NCI-H524 (cell line): ENCODE data around the gene TCEA3.
"Not testable (repeated sequence)": the region's sequence is repeated elsewhere in the genome, so short reads cannot be mapped to it uniquely, and the experiment has no call there.

Source experiments
- DNase-seq, 2 experiments: peaks; one replicate each; lab custom pipeline; 2025; lab: John Stamatoyannopoulos, UW

TCEA3 gene

GRCh38 chr1:23392125-23392855, 32.3 kb downstream of the TCEA3 start:
- DNase-seq = no peak

- DNase-seq = no peak
Measured at GRCh38 chr1:23389837-23390321, 34.7 kb downstream of the TCEA3 start.

- no peak for DNase-seq
Measured at GRCh38 chr1:23387494-23387893, 37.1 kb downstream of the TCEA3 start.

- DNase-seq = no peak
Measured at GRCh38 chr1:23385119-23385621, 39.4 kb downstream of the TCEA3 start.

GRCh38 chr1:23384312-23385058, 40.1 kb downstream of the TCEA3 start:
- no peak for DNase-seq

GRCh38 chr1:23383577-23384311, 40.8 kb downstream of the TCEA3 start:
- no peak for DNase-seq

GRCh38 chr1:23381233-23381885, 43.2 kb downstream of the TCEA3 start:
- no peak for DNase-seq

- no peak for DNase-seq
Measured at GRCh38 chr1:23380719-23381118, 43.8 kb downstream of the TCEA3 start.

GRCh38 chr1:23380236-23380635, 44.3 kb downstream of the TCEA3 start:
- DNase-seq = not testable (repeated sequence)

GRCh38 chr1:23376890-23377811, 47.4 kb downstream of the TCEA3 start:
- no peak for DNase-seq

- DNase-seq = not testable (repeated sequence)
Measured at GRCh38 chr1:23374079-23374735, 50.3 kb downstream of the TCEA3 start.

GRCh38 chr1:23371987-23372880, 52.3 kb downstream of the TCEA3 start:
- peak in 1 of 2 experiments; percentile 32 for DNase-seq

- DNase-seq = peak in 1 of 2 experiments; percentile 24
Measured at GRCh38 chr1:23370709-23371584, 53.6 kb downstream of the TCEA3 start.

GRCh38 chr1:23370330-23370708, 54.2 kb downstream of the TCEA3 start:
- peak in 1 of 2 experiments; percentile 15 for DNase-seq

- DNase-seq = peak; percentile 75 to 90
Measured at GRCh38 chr1:23369335-23370013, 55.1 kb downstream of the TCEA3 start, which contains the start of gene ZNF436. TSS of gene ZNF436 (minus strand) at chr1:23369836. CDS start at chr1:23368005, 1,831 bp downstream.

- peak; percentile 88 to 95 for DNase-seq
Measured at GRCh38 chr1:23368562-23369334, 55.8 kb downstream of the TCEA3 start.
